Loucy (cell line): ENCODE measurements around the gene BACH1.

Experiments used
- EZH2phosphoT487 ChIP-seq: fragments of 200-600 bp; IDR thresholded peaks from 2 replicates; pipeline ENCODE4 v1.6.1; 2018; ENCODE audit warnings: antibody characterized with exemption, mild to moderate bottlenecking, moderate library complexity, borderline replicate concordance
- TF ChIP-seq, protein P1 (sequence below): fragments of 200-600 bp; sonication (generic); conservative IDR thresholded peaks from 2 replicates; pipeline ENCODE4 v1.5.1; 2014; ENCODE audit warnings: mild to moderate bottlenecking, antibody characterized with exemption, low read length

DNA sequence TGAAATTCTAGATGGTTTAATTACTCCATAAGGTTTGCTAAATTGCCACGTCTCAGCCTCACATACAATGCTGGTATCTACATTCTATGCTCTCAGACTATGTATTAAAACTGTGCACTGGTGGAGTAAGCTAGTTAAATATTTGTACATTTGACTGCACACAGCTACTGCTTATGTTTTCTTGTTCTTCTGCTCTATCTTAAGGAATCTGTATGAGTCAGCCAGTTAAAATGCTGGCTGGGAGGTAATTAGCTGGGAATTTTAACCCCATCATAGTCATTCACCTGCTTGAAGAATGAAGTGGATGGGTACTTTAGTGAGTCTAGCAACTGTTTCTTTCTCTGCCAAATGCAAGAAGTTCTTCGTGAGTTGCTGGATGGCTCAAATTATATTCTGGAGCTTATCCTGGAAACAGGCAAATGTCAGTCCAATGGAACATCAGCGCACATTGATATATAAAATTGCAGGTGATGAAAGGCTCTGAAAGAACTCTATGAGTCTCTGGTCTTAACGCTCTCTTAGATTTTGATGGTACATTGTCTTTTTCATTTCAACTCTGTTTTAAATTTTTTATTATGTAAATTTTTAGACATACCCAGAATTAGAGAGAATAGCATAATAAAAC is 83.4 kb downstream of the BACH1 start:
- TF ChIP-seq, protein P1, sequence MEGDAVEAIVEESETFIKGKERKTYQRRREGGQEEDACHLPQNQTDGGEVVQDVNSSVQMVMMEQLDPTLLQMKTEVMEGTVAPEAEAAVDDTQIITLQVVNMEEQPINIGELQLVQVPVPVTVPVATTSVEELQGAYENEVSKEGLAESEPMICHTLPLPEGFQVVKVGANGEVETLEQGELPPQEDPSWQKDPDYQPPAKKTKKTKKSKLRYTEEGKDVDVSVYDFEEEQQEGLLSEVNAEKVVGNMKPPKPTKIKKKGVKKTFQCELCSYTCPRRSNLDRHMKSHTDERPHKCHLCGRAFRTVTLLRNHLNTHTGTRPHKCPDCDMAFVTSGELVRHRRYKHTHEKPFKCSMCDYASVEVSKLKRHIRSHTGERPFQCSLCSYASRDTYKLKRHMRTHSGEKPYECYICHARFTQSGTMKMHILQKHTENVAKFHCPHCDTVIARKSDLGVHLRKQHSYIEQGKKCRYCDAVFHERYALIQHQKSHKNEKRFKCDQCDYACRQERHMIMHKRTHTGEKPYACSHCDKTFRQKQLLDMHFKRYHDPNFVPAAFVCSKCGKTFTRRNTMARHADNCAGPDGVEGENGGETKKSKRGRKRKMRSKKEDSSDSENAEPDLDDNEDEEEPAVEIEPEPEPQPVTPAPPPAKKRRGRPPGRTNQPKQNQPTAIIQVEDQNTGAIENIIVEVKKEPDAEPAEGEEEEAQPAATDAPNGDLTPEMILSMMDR, result no peak
- no peak for TF ChIP-seq EZH2phosphoT487
